AG09319 (cell line): ENCODE measurements around the gene ULK4.

Experiments
- DNase-seq: peaks from one replicate; pipeline ENCODE4 v3.0.0-alpha.2; 2010; ENCODE audit warnings: low read depth; ENCODE audit errors: extremely low read depth
- CTCF ChIP-seq: IDR thresholded peaks from 2 replicates; pipeline ENCODE4 v1.5.1; 2011; ENCODE audit warnings: low read depth, mild to moderate bottlenecking, inconsistent platforms, low read length, moderate library complexity

The ULK4 gene

GRCh38 chr3:41603807-41604206 lies 358.1 kb downstream of the ULK4 start:
- DNase-seq = no peak
- no peak for TF ChIP-seq CTCF

GRCh38 chr3:41602121-41602520 lies 359.8 kb downstream of the ULK4 start:
- no peak for DNase-seq
- TF ChIP-seq CTCF = no peak

GRCh38 chr3:41601404-41601987 lies 360.4 kb downstream of the ULK4 start:
- no peak for TF ChIP-seq CTCF
- DNase-seq = no peak

GRCh38 chr3:41600616-41601015 lies 361.3 kb downstream of the ULK4 start:
- TF ChIP-seq CTCF = no peak
- DNase-seq = no peak

- no peak for TF ChIP-seq CTCF
- DNase-seq = no peak
These were observed 362.8 kb downstream of the ULK4 start for GRCh38 chr3:41599127-41599484.

GRCh38 chr3:41598402-41599126 lies 363.3 kb downstream of the ULK4 start:
- TF ChIP-seq CTCF = no peak
- DNase-seq = no peak

GRCh38 chr3:41593774-41594173 lies 368.1 kb downstream of the ULK4 start:
- TF ChIP-seq CTCF = no peak
- no peak for DNase-seq
